ENCODE results near the gene GABRR1. TPM values are rescaled to one million over a fixed set of nuclear protein-coding genes. Genes with fewer than 3 reads are reported as not detected.

The GABRR1 gene
- total and polyA plus RNA-seq, 8 donors, result 0.15 to 0.45 TPM; not detected in 6

DNA sequence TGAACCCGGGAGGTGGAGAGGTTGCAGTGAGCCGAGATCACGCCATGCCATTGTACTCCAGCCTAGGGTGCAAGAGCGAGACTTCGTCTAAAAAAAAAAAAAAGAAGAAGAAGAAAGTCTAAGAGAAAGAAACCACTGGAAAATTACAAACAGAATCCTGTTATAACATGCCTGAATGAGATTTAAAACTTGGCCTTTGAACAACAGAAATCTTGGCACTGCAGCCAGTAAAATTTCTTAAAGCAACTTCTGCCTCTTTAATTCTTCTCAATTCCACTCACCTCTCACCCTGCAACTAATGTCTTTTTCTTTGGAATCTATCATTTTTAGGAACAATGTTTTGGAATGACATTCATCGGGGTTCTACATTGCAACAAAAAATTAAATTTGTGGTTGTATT lies 45.0 kb downstream of the GABRR1 start:
- WGBS, 5 donors, result 70 to 93% (median 77%) methylated on average over 5 to 6 of the region's 6 CpGs
- no peak for DNase-seq
- H3K27ac ChIP-seq, result no peak overlapping the region
- intact Hi-C loops (cut with DNase I; ENCODE audit: low total_unique reads), result no loop called here
- no peak overlapping the region for H3K4me3 ChIP-seq
- H3K4me1 ChIP-seq, result no peaks in the 10 kb centered on the region
- no peaks in the 10 kb centered on the region for H3K27me3 ChIP-seq
- no peak for TF ChIP-seq EP300 (IDR thresholded peaks at IDR 0.05)
- no peak for TF ChIP-seq POLR2AphosphoS5 (IDR thresholded peaks at IDR 0.05)
- TF ChIP-seq POLR2A (IDR thresholded peaks at IDR 0.05), result no peak
- TF ChIP-seq CTCF (IDR thresholded peaks at IDR 0.05), result no peak
- H3K9me3 ChIP-seq, result no peaks in the 10 kb centered on the region
- H3K36me3 ChIP-seq, result no peaks in the 10 kb centered on the region

DNA sequence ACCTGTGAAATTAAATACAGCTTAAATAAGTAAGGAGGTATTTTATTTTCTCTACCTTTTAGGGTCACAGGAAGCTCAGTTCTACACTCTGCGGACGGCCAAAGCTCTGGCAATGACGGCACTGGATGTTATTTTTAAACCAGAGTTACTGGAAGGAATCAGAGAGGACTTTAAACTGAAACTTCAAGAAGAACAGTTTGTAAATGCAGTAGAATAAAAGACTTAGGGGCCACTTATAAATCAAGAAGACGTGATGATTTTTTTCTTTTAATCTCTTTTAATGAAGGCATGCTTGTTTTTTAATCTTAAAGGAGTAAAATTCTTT lies 55.1 kb downstream of the GABRR1 start:
- H3K36me3 ChIP-seq, result peaks cover 7 to 70% (median 61%) of the 10 kb centered on the region in 4 donors
- H3K27ac ChIP-seq, result peak overlapping the region in 4 of 5 donors; percentile 56 to 89 (median 66)
- no peak overlapping the region for H3K4me3 ChIP-seq
- DNase-seq, result peak in 1 of 2 donors; percentile 35
- peaks cover 0 to 6% (median 0%) of the 10 kb centered on the region in 4 donors for H3K4me1 ChIP-seq
- 48 to 84% (median 71%) methylated on average over 4 of the region's 4 CpGs for WGBS, 5 donors
- no peak for TF ChIP-seq CTCF (IDR thresholded peaks at IDR 0.05)
- no peak for TF ChIP-seq POLR2A (IDR thresholded peaks at IDR 0.05)
- TF ChIP-seq POLR2AphosphoS5 (IDR thresholded peaks at IDR 0.05), result peak in 1 of 3 donors; percentile 22
- peak; percentile 76 for TF ChIP-seq EP300 (IDR thresholded peaks at IDR 0.05)
- H3K9me3 ChIP-seq, result no peaks in the 10 kb centered on the region
- intact Hi-C loops (cut with DNase I; ENCODE audit: low total_unique reads), result no loop called here
- H3K27me3 ChIP-seq, result no peaks in the 10 kb centered on the region

DNA sequence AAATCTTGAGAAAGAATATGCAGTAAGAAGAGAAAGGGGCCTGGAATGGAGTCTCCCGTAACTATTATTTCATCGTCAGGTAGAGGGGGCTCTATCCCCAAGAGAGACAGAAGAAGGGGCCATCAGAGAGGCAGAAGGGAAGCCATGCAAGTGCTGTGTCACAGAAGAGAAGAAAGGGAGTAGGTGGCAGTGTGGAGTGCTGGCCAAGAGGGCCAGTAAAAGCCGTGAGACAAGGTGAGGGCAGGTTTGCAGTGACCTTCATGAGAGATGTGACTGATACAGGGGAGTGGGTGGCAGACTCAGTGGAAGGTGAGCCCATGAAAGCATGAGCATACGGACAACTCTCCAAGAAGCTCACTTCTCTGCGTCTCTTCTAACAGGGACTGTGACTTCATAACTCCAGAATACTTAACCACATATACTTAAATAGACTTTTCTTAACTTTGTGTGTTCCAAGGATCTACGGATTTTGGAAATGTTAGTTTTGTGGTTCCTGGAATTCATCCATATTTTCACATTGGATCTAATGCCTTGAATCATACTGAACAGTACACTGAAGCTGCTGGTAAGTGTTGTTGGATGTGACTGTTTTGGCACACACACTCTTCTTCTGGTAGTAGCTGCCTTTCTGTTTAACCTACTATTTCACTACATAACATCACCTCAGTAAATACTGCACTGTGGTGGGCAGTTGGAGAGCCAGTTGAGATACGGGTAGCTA lies 55.7 kb downstream of the GABRR1 start:
- H3K36me3 ChIP-seq, result peaks cover 7 to 70% (median 61%) of the 10 kb centered on the region in 4 donors
- H3K9me3 ChIP-seq, result no peaks in the 10 kb centered on the region
- intact Hi-C loops (cut with DNase I; ENCODE audit: low total_unique reads), result no loop called here
- TF ChIP-seq POLR2A (IDR thresholded peaks at IDR 0.05) (no peak), CTCF (IDR thresholded peaks at IDR 0.05) (no peak), EP300 (IDR thresholded peaks at IDR 0.05) (no peak), POLR2AphosphoS5 (IDR thresholded peaks at IDR 0.05) (peak in 1 of 3 donors; percentile 10)
- peaks cover 0 to 6% (median 0%) of the 10 kb centered on the region in 4 donors for H3K4me1 ChIP-seq
- no peaks in the 10 kb centered on the region for H3K27me3 ChIP-seq
- peak overlapping the region in 4 of 5 donors; percentile 56 to 89 (median 66) for H3K27ac ChIP-seq
- no peak overlapping the region for H3K4me3 ChIP-seq
- DNase-seq, result peak in 1 of 2 donors; percentile 19
- WGBS, 5 donors, result 66 to 78% (median 76%) methylated on average over 7 of the region's 7 CpGs

GRCh38 chr6:89160331-89161092 lies 56.6 kb downstream of the GABRR1 start:
- peaks cover 7 to 72% (median 63%) of the 10 kb centered on the region in 4 donors for H3K36me3 ChIP-seq
- intact Hi-C loops (cut with DNase I; ENCODE audit: low total_unique reads), result no loop called here
- TF ChIP-seq POLR2AphosphoS5 (IDR thresholded peaks at IDR 0.05) (no peak), CTCF (IDR thresholded peaks at IDR 0.05) (no peak), EP300 (IDR thresholded peaks at IDR 0.05) (no peak), POLR2A (IDR thresholded peaks at IDR 0.05) (no peak)
- H3K9me3 ChIP-seq, result no peaks in the 10 kb centered on the region
- H3K4me3 ChIP-seq, result no peak overlapping the region
- no peaks in the 10 kb centered on the region for H3K27me3 ChIP-seq
- peaks cover 0 to 6% (median 0%) of the 10 kb centered on the region in 4 donors for H3K4me1 ChIP-seq
- H3K27ac ChIP-seq, result peak overlapping the region in 3 of 5 donors; percentile 59 to 89 (median 74)
- WGBS, 5 donors, result 90 to 96% (median 96%) methylated on average over 4 of the region's 4 CpGs
- DNase-seq, result no peak

Measured in stomach (tissue), 9 donors.